K562 (cell line): ENCODE data around the gene PRMT5. TPM values are rescaled to one million over a fixed set of nuclear protein-coding genes. Genes with fewer than 3 reads are reported as not detected.

Source experiments
- ATAC-seq: fragments of 200-7000 bp; cut with Tn5 transposase; 3 replicates; pipeline ENCODE4 v1.9.1; 2020; ENCODE audit warnings: moderate library complexity
- BruUV-seq: library from RNA; stranded (reverse); fragments of 400-500 nt; replicated peaks from 2 replicates; lab custom pipeline; 2021; lab: Mats Ljungman, UMichigan
- CTCF ChIA-PET: fragments of 300-600 bp; formaldehyde crosslinking; extraction: SDS; loops from one replicate; lab custom pipeline; 2021; ENCODE audit warnings: low intra/inter-chr PET ratio; lab: Yijun Ruan, JAX
- POLR2A ChIA-PET: fragments of 300-600, 350-650 bp; sonication (Branson Sonifier 250); formaldehyde crosslinking; extraction: SDS; loops from one replicate; lab custom pipeline; 2021; ENCODE audit warnings: antibody characterized with exemption, inconsistent platforms; lab: Yijun Ruan, JAX
- DNase-seq, 4 experiments: peaks; one replicate each; pipeline versions ENCODE4 v3.0.0 to v3.0.0-alpha.2; 2011 to 2018; ENCODE audit warnings: low spot score in 3 of 4, mixed read lengths in 3 of 4; ENCODE audit errors: extremely low read depth in 1 of 4
- FAIRE-seq: peaks from 2 replicates; lab custom pipeline; 2011; peaks lifted over from hg19 to GRCh38; lab: Jason Lieb, UNC
- H2AFZ ChIP-seq: 2 replicates; pipeline ENCODE4 v1.6.0; 2011; ENCODE audit warnings: low read depth, low read length, control low read depth, inconsistent platforms
- H3K27ac ChIP-seq: fragments of 200-600 bp; 3 replicates; pipeline ENCODE4 v1.8.0; 2011; ENCODE audit warnings: low read depth, mild to moderate bottlenecking, control low read depth, inconsistent platforms, low read length, moderate library complexity, mixed read lengths; ENCODE audit errors: extremely low read depth
- H3K27me3 ChIP-seq, 2 experiments: fragments of 300-600 bp in 1 of 2; 2 replicates in 1 of 2; 3 replicates in 1 of 2; pipeline versions ENCODE4 v1.6.0 to v1.8.0; 2011; ENCODE audit warnings: inconsistent platforms in 2 of 2, low read length in 2 of 2, mild to moderate bottlenecking in 1 of 2, mixed read lengths in 1 of 2, moderate library complexity in 1 of 2; ENCODE audit not compliant: control insufficient read depth in 2 of 2, insufficient read depth in 2 of 2
- H3K36me3 ChIP-seq: fragments of 300-600 bp; 3 replicates; pipeline ENCODE4 v1.8.0; 2011; ENCODE audit warnings: mild to moderate bottlenecking, low read length, inconsistent platforms; ENCODE audit not compliant: control insufficient read depth, insufficient read depth
- H3K4me1 ChIP-seq, 2 experiments: fragments of 200-600 bp in 1 of 2; replicated peaks in 1 of 2; 2 replicates in 1 of 2; 3 replicates in 1 of 2; pipeline versions ENCODE4 v1.5.1 to v1.8.0; 2011; ENCODE audit warnings: inconsistent platforms in 2 of 2, low read length in 2 of 2, mild to moderate bottlenecking in 1 of 2, mixed read lengths in 1 of 2, moderate library complexity in 1 of 2; ENCODE audit not compliant: control insufficient read depth in 2 of 2, insufficient read depth in 2 of 2
- H3K4me2 ChIP-seq: 2 replicates; pipeline ENCODE4 v1.6.1; 2011; ENCODE audit warnings: low read length, control low read depth, inconsistent platforms, mixed read lengths; ENCODE audit not compliant: insufficient read depth
- H3K4me3 ChIP-seq: fragments of 200-600 bp; sonication (generic), shearing (Covaris generic); 2 replicates; pipeline ENCODE4 v1.5.1; 2016; ENCODE audit warnings: control low read depth, inconsistent platforms
- H3K79me2 ChIP-seq: fragments of 200-600 bp; 3 replicates; pipeline ENCODE4 v1.8.0; 2011; ENCODE audit warnings: low read length, inconsistent platforms; ENCODE audit not compliant: control insufficient read depth, insufficient read depth
- H3K9ac ChIP-seq, 2 experiments: 2 replicates each; pipeline versions ENCODE4 v1.6.0 to v1.6.1; 2011; ENCODE audit warnings: low read depth in 2 of 2, low read length in 2 of 2, control low read depth in 1 of 2, inconsistent platforms in 1 of 2, mild to moderate bottlenecking in 1 of 2, mixed read lengths in 1 of 2; ENCODE audit not compliant: insufficient read depth in 1 of 2
- H3K9me1 ChIP-seq: one replicate; pipeline ENCODE4 v1.6.0; 2011; ENCODE audit warnings: inconsistent platforms, mild to moderate bottlenecking, low read length, moderate library complexity; ENCODE audit not compliant: control insufficient read depth, insufficient read depth
- H3K9me3 ChIP-seq: replicated peaks from 2 replicates; pipeline ENCODE4 v1.5.1; 2011; ENCODE audit warnings: low read depth, low read length, inconsistent platforms; ENCODE audit not compliant: control insufficient read depth, insufficient read depth
- H4K20me1 ChIP-seq: replicated peaks from 2 replicates; pipeline ENCODE4 v1.6.1; 2011; ENCODE audit warnings: low read length, inconsistent platforms, mixed read lengths; ENCODE audit not compliant: control insufficient read depth, insufficient read depth
- CCNT2 ChIP-seq: IDR thresholded peaks from 2 replicates; pipeline ENCODE4 v1.6.1; 2011; ENCODE audit warnings: borderline replicate concordance, low read depth, mild to moderate bottlenecking, moderate library complexity, mixed read lengths, low read length; ENCODE audit not compliant: insufficient read length; ENCODE audit errors: extremely low read depth
- CTCFL ChIP-seq: IDR thresholded peaks from 2 replicates; pipeline ENCODE4 v1.6.1; 2011; ENCODE audit warnings: borderline replicate concordance, low read depth, mild to moderate bottlenecking, moderate library complexity, low read length; ENCODE audit not compliant: insufficient read depth, poor library complexity, severe bottlenecking
- MXD1 ChIP-seq: fragments of 250-450 bp; sonication (Bioruptor Pico); IDR thresholded peaks from 2 replicates; pipeline ENCODE4 v1.8.0; 2021; ENCODE audit warnings: borderline replicate concordance, mild to moderate bottlenecking, moderate library complexity; ENCODE audit not compliant: poor library complexity, severe bottlenecking
- PRMT5 ChIP-seq: sonication (generic); formaldehyde crosslinking; IDR thresholded peaks from 2 replicates; pipeline ENCODE4 v1.5.0; 2020; ENCODE audit warnings: missing genetic modification reagents
- SAFB ChIP-seq: fragments of 200-400 bp; formaldehyde crosslinking; IDR thresholded peaks from 2 replicates; pipeline ENCODE4 v1.6.1; 2017; ENCODE audit warnings: low read depth, low read length, borderline replicate concordance
- TFAM ChIP-seq: fragments of 250-450 bp; sonication (Bioruptor Pico); conservative IDR thresholded peaks from 2 replicates; pipeline ENCODE4 v1.5.0; 2021; ENCODE audit warnings: mild to moderate bottlenecking, moderate library complexity
- THAP7 ChIP-seq: fragments of 250-450 bp; sonication (Bioruptor Pico); IDR thresholded peaks from 2 replicates; pipeline ENCODE4 v1.5.0; 2021
- ZBTB12 ChIP-seq: fragments of 250-450 bp; sonication (Bioruptor Pico); IDR thresholded peaks from 2 replicates; pipeline ENCODE4 v1.4.0; 2020
- ZHX1 ChIP-seq: fragments of 150-350 bp; conservative IDR thresholded peaks from 2 replicates; pipeline ENCODE4 v1.6.1; 2014; ENCODE audit warnings: low read length
- ZNF347 ChIP-seq: fragments of 450-650 bp; formaldehyde crosslinking; IDR thresholded peaks from 2 replicates; pipeline ENCODE4 v1.4.0; 2020; ENCODE audit warnings: low read depth, mild to moderate bottlenecking, moderate library complexity
- ZNF41 ChIP-seq: fragments of 250-450 bp; sonication (Bioruptor Pico); conservative IDR thresholded peaks from 2 replicates; pipeline ENCODE4 v1.4.0; 2020; ENCODE audit warnings: mild to moderate bottlenecking
- ZNF707 ChIP-seq: fragments of 250-450 bp; sonication (Bioruptor Pico); conservative IDR thresholded peaks from 2 replicates; pipeline ENCODE4 v1.8.0; 2022; ENCODE audit warnings: inconsistent platforms, mild to moderate bottlenecking, moderate library complexity
- ZNF77 ChIP-seq: fragments of 250-450 bp; sonication (Bioruptor Pico); IDR thresholded peaks from 2 replicates; pipeline ENCODE4 v1.5.0; 2020
- WGBS: fragments of 100-300 bp; shearing (Covaris generic); methylation state at CpG from one replicate; pipeline ENCODE4 v1.1.6; 2016; ENCODE audit warnings: low coverage, mixed read lengths; ENCODE audit not compliant: insufficient coverage; ENCODE audit errors: missing lambda C conversion rate; 5-methylcytosine and 5-hydroxymethylcytosine counted together
- in situ Hi-C: fragments of 300-500 bp; cut with MboI; formaldehyde crosslinking; loops from 4 replicates; pipeline ENCODE4 v1.15.0; 2018; ENCODE audit warnings: inconsistent platforms, mixed read lengths
- intact Hi-C: fragments of 100-400 bp; cut with micrococcal nuclease; formaldehyde crosslinking; loops from 2 replicates; pipeline ENCODE4 v1.14.2; 2022
- polyA plus RNA-seq, 8 experiments: library from polyadenylated mRNA; depleted of rRNA in 4 of 8; stranded (reverse) in 5 of 8; unstranded in 3 of 8; fragments of >200 nt; fragmentation: Nextera tagmentation in 2 of 8; fragmentation: Illumina TruSeq in 1 of 8; extraction: Ambion mirVana in 2 of 8; extraction: Trizol in 1 of 8; gene quantifications; 2 replicates each; pipeline versions ENCODE4 v1.2.1 to v1.2.3, GENCODE V29; 2011 to 2014; ENCODE audit warnings: inconsistent platforms in 1 of 8, missing spikeins in 1 of 8
- total RNA-seq, 7 experiments: library from RNA; depleted of rRNA in 6 of 7; stranded (reverse); fragments of >200 nt in 6 of 7; fragmentation: Illumina TruSeq in 2 of 7; extraction: Trizol in 2 of 7; gene quantifications; 2 replicates each; pipeline versions ENCODE4 v1.2.1 to v1.2.3, GENCODE V29; 2011 to 2021; ENCODE audit warnings: low replicate concordance in 1 of 7

PRMT5 gene
- total and polyA plus RNA-seq, 9 of the 15 experiments (the other 6 are each of a cell fraction or from before 2014, with no cell fraction given) = 114 to 552 (median 222) TPM

GRCh38 chr14:22920697-22921096 lies 8.5 kb downstream of the PRMT5 start:
- Histone ChIP-seq H3K36me3 (peaks cover 73% of the 10 kb centered on the region), H3K27me3 (no peaks in the 10 kb centered on the region), H3K4me1 (peaks cover 0 to 25% of the 10 kb centered on the region in 2 experiments; a peak in 4 of 5 replicates), H3K9me1 (no peaks in the 10 kb centered on the region), H3K79me2 (peaks cover 36% of the 10 kb centered on the region), H3K4me2 (no peak overlapping the region), H4K20me1 (no peaks in the 10 kb centered on the region), H3K4me3 (no peak overlapping the region), H2AFZ (no peak overlapping the region), H3K27ac (no peak overlapping the region), H3K9me3 (no peaks in the 10 kb centered on the region), H3K9ac (no peak overlapping the region)
- CTCF ChIA-PET = no interaction called here
- intact Hi-C loops (no loop called here), in situ Hi-C loops (no loop called here)
- no TSS peak for BruUV-seq
- no peak for ATAC-seq
- FAIRE-seq = no peak
- 84% methylated on average over 6 of the region's 6 CpGs for WGBS
- POLR2A ChIA-PET = interaction anchor here (0.6 to 4.5 kb wide), 5 partner anchors 8 to 120 kb away, joined by 3 to 62 read pairs (median 5); partner anchors contain the start of gene PRMT5
- DNase-seq = no peak
- TF ChIP-seq PRMT5 (CRISPR knock-in tag) = no peak
- TF ChIP-seq THAP7 (CRISPR knock-in tag) = no peak
- TF ChIP-seq ZNF41 (CRISPR knock-in tag) = no peak
- no peak for TF ChIP-seq ZNF707 (CRISPR knock-in tag)
- TF ChIP-seq TFAM (CRISPR knock-in tag) = no peak
- TF ChIP-seq ZNF77 (CRISPR knock-in tag) = no peak
- no peak for TF ChIP-seq ZHX1
- TF ChIP-seq SAFB = no peak
- no peak for TF ChIP-seq ZBTB12 (CRISPR knock-in tag)
- no peak for TF ChIP-seq CCNT2
- TF ChIP-seq ZNF347 (CRISPR knock-in tag) = no peak
- TF ChIP-seq MXD1 (CRISPR knock-in tag) = no peak
- TF ChIP-seq CTCFL = no peak
